Ecto neural progenitor cell (in vitro differentiated cells): ENCODE measurements around the gene APBB2.

Experiments
- DNase-seq: peaks from one replicate; pipeline ENCODE4 v3.0.0-alpha.2; 2018; ENCODE audit warnings: low spot score

Gene APBB2

GRCh38 chr4:41098093-41099048 lies 116.0 kb downstream of the APBB2 start:
- DNase-seq, result no peak

- DNase-seq, result no peak
Observed at GRCh38 chr4:41095973-41096372, 118.4 kb downstream of the APBB2 start.

GRCh38 chr4:41095192-41095872 lies 119.0 kb downstream of the APBB2 start:
- no peak for DNase-seq

GRCh38 chr4:41092128-41092527 lies 122.2 kb downstream of the APBB2 start:
- no peak for DNase-seq

- no peak for DNase-seq
Observed at GRCh38 chr4:41081847-41082246, 132.5 kb downstream of the APBB2 start.

GRCh38 chr4:41080976-41081375 lies 133.4 kb downstream of the APBB2 start:
- DNase-seq, result no peak

GRCh38 chr4:41079881-41080560 lies 134.3 kb downstream of the APBB2 start:
- DNase-seq, result no peak

GRCh38 chr4:41077628-41078027 lies 136.7 kb downstream of the APBB2 start:
- DNase-seq, result no peak

- no peak for DNase-seq
Observed at GRCh38 chr4:41076481-41076880, 137.9 kb downstream of the APBB2 start.

GRCh38 chr4:41074215-41074614 lies 140.1 kb downstream of the APBB2 start:
- DNase-seq, result no peak

GRCh38 chr4:41072021-41072777 lies 142.1 kb downstream of the APBB2 start:
- DNase-seq, result no peak

GRCh38 chr4:41070516-41071281 lies 143.6 kb downstream of the APBB2 start:
- DNase-seq, result no peak

GRCh38 chr4:41069838-41070237 lies 144.5 kb downstream of the APBB2 start:
- DNase-seq, result no peak

GRCh38 chr4:41069257-41069656 lies 145.1 kb downstream of the APBB2 start:
- no peak for DNase-seq

- DNase-seq, result no peak
Observed at GRCh38 chr4:41067369-41067768, 147.0 kb downstream of the APBB2 start.

- no peak for DNase-seq
Observed at GRCh38 chr4:41066049-41066448, 148.3 kb downstream of the APBB2 start.

GRCh38 chr4:41065434-41066006 lies 148.8 kb downstream of the APBB2 start:
- no peak for DNase-seq

- DNase-seq, result no peak
Observed at GRCh38 chr4:41064953-41065352, 149.4 kb downstream of the APBB2 start.

- no peak for DNase-seq
Observed at GRCh38 chr4:41061482-41062185, 152.7 kb downstream of the APBB2 start.
